ENCODE measurements around the gene ADAT3.

ADAT3 gene

DNA sequence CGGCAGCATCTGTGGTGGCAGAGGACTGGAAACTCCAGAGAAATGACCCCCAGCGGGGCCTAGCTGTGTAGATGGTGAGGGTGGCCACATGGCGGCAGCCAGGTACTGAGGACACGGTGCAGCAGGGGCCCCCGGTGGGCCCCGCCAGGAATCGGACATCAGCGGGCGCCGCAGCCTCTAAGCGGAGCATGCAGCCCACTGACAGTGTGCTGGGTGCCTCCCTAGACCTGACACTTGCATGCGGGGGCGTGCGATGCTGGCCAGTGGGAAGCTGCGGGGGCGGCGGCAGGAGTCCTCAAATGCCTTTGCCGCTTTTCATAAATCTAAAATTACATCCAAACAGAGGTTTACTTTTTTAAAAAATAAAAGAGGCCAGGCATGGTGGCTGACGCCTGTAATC, 16.1 kb downstream of the ADAT3 start:
- Histone ChIP-seq H3K14ac (ENCODE audit: low read length in 2 of 2) (no peak overlapping the region), H3K4me3 (ENCODE audit: insufficient read depth in 1 of 2, low read depth in 1 of 2, low read length in 2 of 2) (no peak overlapping the region), H2BK120ac (ENCODE audit: low read depth, low read length) (no peak overlapping the region), H3K23ac (ENCODE audit: low read length in 2 of 2) (no peak overlapping the region), H2BK12ac (ENCODE audit: low read length in 2 of 2) (no peak overlapping the region), H4K91ac (ENCODE audit: low read length) (no peak overlapping the region), H3K27ac (ENCODE audit: low read length, poor library complexity, severe bottlenecking) (no peak overlapping the region), H3K9ac (ENCODE audit: low read length) (no peak overlapping the region), H3K79me1 (replicated peaks; ENCODE audit: low read length, poor library complexity, severe bottlenecking) (peaks cover 33% of the 10 kb centered on the region), H2AK5ac (ENCODE audit: low read length, severe bottlenecking) (no peak overlapping the region), H3K36me3 (ENCODE audit: control insufficient read depth in 1 of 2, insufficient read depth in 2 of 2, low read depth in 1 of 2, low read length in 2 of 2) (peaks cover 75 to 92% of the 10 kb centered on the region in 2 experiments), H3K4me2 (ENCODE audit: low read length, poor library complexity, severe bottlenecking) (no peak overlapping the region), H3K4ac (ENCODE audit: low read depth in 1 of 2, low read length in 2 of 2) (no peak overlapping the region), H3K27me3 (ENCODE audit: control insufficient read depth in 1 of 2, insufficient read depth in 1 of 2, low read length in 2 of 2) (no peaks in the 10 kb centered on the region), H3K4me1 (ENCODE audit: control insufficient read depth, insufficient read depth, low read depth, low read length) (no peaks in the 10 kb centered on the region), H4K8ac (ENCODE audit: low read length) (no peak overlapping the region), H2BK15ac (ENCODE audit: low read depth, poor library complexity, severe bottlenecking) (no peak overlapping the region), H3K18ac (ENCODE audit: low read depth in 1 of 2, low read length in 2 of 2) (no peak overlapping the region), H2BK5ac (ENCODE audit: low read depth, low read length, poor library complexity, severe bottlenecking) (no peak overlapping the region), H3K9me3 (ENCODE audit: control insufficient read depth, low read length) (no peaks in the 10 kb centered on the region), H2AFZ (ENCODE audit: low read depth, low read length) (no peak overlapping the region)
- no peak for DNase-seq
- WGBS: 96% methylated on average over 18 of the region's 19 CpGs

- no peak overlapping the region for H3K4me2 ChIP-seq (ENCODE audit: low read length, poor library complexity, severe bottlenecking)
These were observed 16.6 kb downstream of the ADAT3 start for GRCh38 chr19:1921825-1922224.

GRCh38 chr19:1922803-1923202, 17.6 kb downstream of the ADAT3 start:
- no peak overlapping the region for H2BK15ac ChIP-seq (ENCODE audit: low read depth, poor library complexity, severe bottlenecking)
- H3K79me1 ChIP-seq (replicated peaks; ENCODE audit: low read length, poor library complexity, severe bottlenecking): peaks cover 22% of the 10 kb centered on the region
- H2BK12ac ChIP-seq (ENCODE audit: low read length in 2 of 2): no peak overlapping the region
- H2AFZ ChIP-seq (ENCODE audit: low read depth, low read length): no peak overlapping the region
- H4K91ac ChIP-seq (ENCODE audit: low read length): no peak overlapping the region
- no peak for DNase-seq
- WGBS: 94% methylated on average over 23 of the region's 23 CpGs
- no peaks in the 10 kb centered on the region for H3K27me3 ChIP-seq (ENCODE audit: control insufficient read depth in 1 of 2, insufficient read depth in 1 of 2, low read length in 2 of 2)
- H3K18ac ChIP-seq (ENCODE audit: low read depth in 1 of 2, low read length in 2 of 2): no peak overlapping the region
- H2BK5ac ChIP-seq (ENCODE audit: low read depth, low read length, poor library complexity, severe bottlenecking): no peak overlapping the region
- H3K4me2 ChIP-seq (ENCODE audit: low read length, poor library complexity, severe bottlenecking): no peak overlapping the region
- H4K8ac ChIP-seq (ENCODE audit: low read length): no peak overlapping the region
- no peak overlapping the region for H2BK120ac ChIP-seq (ENCODE audit: low read depth, low read length)
- no peaks in the 10 kb centered on the region for H3K4me1 ChIP-seq (ENCODE audit: control insufficient read depth, insufficient read depth, low read depth, low read length)
- no peak overlapping the region for H3K4ac ChIP-seq (ENCODE audit: low read depth in 1 of 2, low read length in 2 of 2)
- no peak overlapping the region for H3K23ac ChIP-seq (ENCODE audit: low read length in 2 of 2)
- H3K9ac ChIP-seq (ENCODE audit: low read length): no peak overlapping the region
- H3K9me3 ChIP-seq (ENCODE audit: control insufficient read depth, low read length): no peaks in the 10 kb centered on the region
- no peak overlapping the region for H3K14ac ChIP-seq (ENCODE audit: low read length in 2 of 2)
- H3K36me3 ChIP-seq (ENCODE audit: control insufficient read depth in 1 of 2, insufficient read depth in 2 of 2, low read depth in 1 of 2, low read length in 2 of 2): peaks cover 65 to 79% of the 10 kb centered on the region in 2 experiments
- H2AK5ac ChIP-seq (ENCODE audit: low read length, severe bottlenecking): no peak overlapping the region
- no peak overlapping the region for H3K4me3 ChIP-seq (ENCODE audit: insufficient read depth in 1 of 2, low read depth in 1 of 2, low read length in 2 of 2)
- H3K27ac ChIP-seq (ENCODE audit: low read length, poor library complexity, severe bottlenecking): no peak overlapping the region

More at GRCh38 chr19:1921825-1922224, 16.6 kb downstream of the ADAT3 start:
- Histone ChIP-seq H3K18ac (ENCODE audit: low read depth in 1 of 2, low read length in 2 of 2) (no peak overlapping the region), H2BK15ac (ENCODE audit: low read depth, poor library complexity, severe bottlenecking) (no peak overlapping the region), H2BK12ac (ENCODE audit: low read length in 2 of 2) (no peak overlapping the region), H3K4me3 (ENCODE audit: insufficient read depth in 1 of 2, low read depth in 1 of 2, low read length in 2 of 2) (no peak overlapping the region), H3K27ac (ENCODE audit: low read length, poor library complexity, severe bottlenecking) (no peak overlapping the region), H4K91ac (ENCODE audit: low read length) (no peak overlapping the region), H2AK5ac (ENCODE audit: low read length, severe bottlenecking) (no peak overlapping the region), H3K9ac (ENCODE audit: low read length) (no peak overlapping the region), H3K79me1 (replicated peaks; ENCODE audit: low read length, poor library complexity, severe bottlenecking) (peaks cover 29% of the 10 kb centered on the region), H2BK5ac (ENCODE audit: low read depth, low read length, poor library complexity, severe bottlenecking) (no peak overlapping the region), H2BK120ac (ENCODE audit: low read depth, low read length) (no peak overlapping the region), H3K4me1 (ENCODE audit: control insufficient read depth, insufficient read depth, low read depth, low read length) (no peaks in the 10 kb centered on the region), H3K23ac (ENCODE audit: low read length in 2 of 2) (no peak overlapping the region), H4K8ac (ENCODE audit: low read length) (no peak overlapping the region), H3K14ac (ENCODE audit: low read length in 2 of 2) (no peak overlapping the region), H3K36me3 (ENCODE audit: control insufficient read depth in 1 of 2, insufficient read depth in 2 of 2, low read depth in 1 of 2, low read length in 2 of 2) (peaks cover 72 to 88% of the 10 kb centered on the region in 2 experiments), H2AFZ (ENCODE audit: low read depth, low read length) (no peak overlapping the region), H3K9me3 (ENCODE audit: control insufficient read depth, low read length) (no peaks in the 10 kb centered on the region), H3K4ac (ENCODE audit: low read depth in 1 of 2, low read length in 2 of 2) (no peak overlapping the region), H3K27me3 (ENCODE audit: control insufficient read depth in 1 of 2, insufficient read depth in 1 of 2, low read length in 2 of 2) (no peaks in the 10 kb centered on the region)
- 98% methylated on average over 15 of the region's 15 CpGs for WGBS
- DNase-seq: no peak

- no peak overlapping the region for H4K8ac ChIP-seq (ENCODE audit: low read length)
- H2AFZ ChIP-seq (ENCODE audit: low read depth, low read length): no peak overlapping the region
- no peaks in the 10 kb centered on the region for H3K4me1 ChIP-seq (ENCODE audit: control insufficient read depth, insufficient read depth, low read depth, low read length)
- no peak overlapping the region for H2BK12ac ChIP-seq (ENCODE audit: low read length in 2 of 2)
- peaks cover 19% of the 10 kb centered on the region for H3K79me1 ChIP-seq (replicated peaks; ENCODE audit: low read length, poor library complexity, severe bottlenecking)
- no peaks in the 10 kb centered on the region for H3K9me3 ChIP-seq (ENCODE audit: control insufficient read depth, low read length)
- H3K23ac ChIP-seq (ENCODE audit: low read length in 2 of 2): no peak overlapping the region
- 98% methylated on average over 5 of the region's 8 CpGs for WGBS
- no peak for DNase-seq
- no peak overlapping the region for H2AK5ac ChIP-seq (ENCODE audit: low read length, severe bottlenecking)
- no peak overlapping the region for H3K18ac ChIP-seq (ENCODE audit: low read depth in 1 of 2, low read length in 2 of 2)
- H2BK120ac ChIP-seq (ENCODE audit: low read depth, low read length): no peak overlapping the region
- no peak overlapping the region for H2BK5ac ChIP-seq (ENCODE audit: low read depth, low read length, poor library complexity, severe bottlenecking)
- H3K9ac ChIP-seq (ENCODE audit: low read length): no peak overlapping the region
- no peak overlapping the region for H4K91ac ChIP-seq (ENCODE audit: low read length)
- H3K4ac ChIP-seq (ENCODE audit: low read depth in 1 of 2, low read length in 2 of 2): no peak overlapping the region
- H3K27ac ChIP-seq (ENCODE audit: low read length, poor library complexity, severe bottlenecking): no peak overlapping the region
- H2BK15ac ChIP-seq (ENCODE audit: low read depth, poor library complexity, severe bottlenecking): no peak overlapping the region
- H3K4me3 ChIP-seq (ENCODE audit: insufficient read depth in 1 of 2, low read depth in 1 of 2, low read length in 2 of 2): no peak overlapping the region
- H3K27me3 ChIP-seq (ENCODE audit: control insufficient read depth in 1 of 2, insufficient read depth in 1 of 2, low read length in 2 of 2): no peaks in the 10 kb centered on the region
- H3K4me2 ChIP-seq (ENCODE audit: low read length, poor library complexity, severe bottlenecking): no peak overlapping the region
- H3K14ac ChIP-seq (ENCODE audit: low read length in 2 of 2): no peak overlapping the region
- H3K36me3 ChIP-seq (ENCODE audit: control insufficient read depth in 1 of 2, insufficient read depth in 2 of 2, low read depth in 1 of 2, low read length in 2 of 2): peaks cover 60 to 74% of the 10 kb centered on the region in 2 experiments
These were observed 18.1 kb downstream of the ADAT3 start for GRCh38 chr19:1923319-1923718.

Measured in mesenchymal stem cell (in vitro differentiated cells and primary cell).